Fibroblast of skin of left biceps (primary cell): ENCODE data around the gene MRPS23.
"Not testable (repeated sequence)": the region's sequence is repeated elsewhere in the genome, so short reads cannot be mapped to it uniquely, and the experiment has no call there.

ENCODE experiments used
- DNase-seq, 2 experiments: peaks; one replicate each; pipeline ENCODE4 v3.0.0-alpha.2; 2013; ENCODE audit warnings: low read depth in 2 of 2

MRPS23 gene

GRCh38 chr17:57864273-57864672 is 14.4 kb upstream of the MRPS23 start:
- DNase-seq, result no peak

GRCh38 chr17:57862694-57863667 is 13.1 kb upstream of the MRPS23 start:
- DNase-seq, result no peak

GRCh38 chr17:57861790-57862693 is 12.2 kb upstream of the MRPS23 start:
- no peak for DNase-seq

- DNase-seq, result no peak
Measured at GRCh38 chr17:57861000-57861789, 11.4 kb upstream of the MRPS23 start.

GRCh38 chr17:57860414-57860999 is 10.7 kb upstream of the MRPS23 start:
- no peak for DNase-seq

- no peak for DNase-seq
Measured at GRCh38 chr17:57859601-57860413, 10.0 kb upstream of the MRPS23 start.

GRCh38 chr17:57858838-57859237 is 9.0 kb upstream of the MRPS23 start:
- no peak for DNase-seq

- DNase-seq, result no peak
Measured at GRCh38 chr17:57856792-57857620, 7.2 kb upstream of the MRPS23 start.

- no peak for DNase-seq
Measured at GRCh38 chr17:57855391-57856035, 5.7 kb upstream of the MRPS23 start.

GRCh38 chr17:57853695-57854094 is 3.9 kb upstream of the MRPS23 start:
- no peak for DNase-seq

GRCh38 chr17:57852955-57853328 is 3.1 kb upstream of the MRPS23 start:
- no peak for DNase-seq

GRCh38 chr17:57852092-57852954 is 2.5 kb upstream of the MRPS23 start:
- DNase-seq, result no peak

GRCh38 chr17:57849163-57849873 is 526 bp downstream of the MRPS23 start:
- DNase-seq, result no peak

- not testable (repeated sequence) for DNase-seq
Measured at GRCh38 chr17:57846056-57846945, 3.5 kb downstream of the MRPS23 start.

- DNase-seq, result no peak
Measured at GRCh38 chr17:57842280-57842679, 7.6 kb downstream of the MRPS23 start.

- DNase-seq, result no peak
Measured at GRCh38 chr17:57839571-57839923, 10.3 kb downstream of the MRPS23 start.
